Liver (tissue), 3 donors: ENCODE results near the gene EML4.

Experiments
- CTCF ChIP-seq: fragments of 150-350 bp; IDR thresholded peaks from 2 replicates; pipeline ENCODE4 v1.5.1; 2017; ENCODE audit warnings: improper control_type of control experiment, low read depth, low read length; ENCODE audit not compliant: missing input control
- FOXA1 ChIP-seq: IDR thresholded peaks from 2 replicates; pipeline ENCODE4 v1.6.1; 2016; ENCODE audit warnings: antibody characterized with exemption
- HNF4G ChIP-seq: IDR thresholded peaks from 2 replicates; pipeline ENCODE4 v1.6.1; 2016; ENCODE audit warnings: antibody characterized with exemption
- JUND ChIP-seq, 2 donors: IDR thresholded peaks; 2 replicates each; pipeline ENCODE4 v1.6.1; 2016; ENCODE audit warnings: antibody characterized with exemption in 2 of 2
- TF ChIP-seq, protein P1 (sequence below): IDR thresholded peaks from 2 replicates; pipeline ENCODE4 v1.6.1; 2016; ENCODE audit warnings: antibody characterized with exemption
- donor health status: healthy.
- donor health status: healthy.

- TF ChIP-seq CTCF (no peak), JUND (IDR thresholded peaks at IDR 0.05) (no peak), FOXA1 (no peak), HNF4G (no peak)
- TF ChIP-seq, protein P1, sequence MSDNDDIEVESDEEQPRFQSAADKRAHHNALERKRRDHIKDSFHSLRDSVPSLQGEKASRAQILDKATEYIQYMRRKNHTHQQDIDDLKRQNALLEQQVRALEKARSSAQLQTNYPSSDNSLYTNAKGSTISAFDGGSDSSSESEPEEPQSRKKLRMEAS = no peak
These were observed 80.7 kb downstream of the EML4 start for GRCh38 chr2:42249887-42250286.
